ENCODE results near the gene IL1A.

DNA sequence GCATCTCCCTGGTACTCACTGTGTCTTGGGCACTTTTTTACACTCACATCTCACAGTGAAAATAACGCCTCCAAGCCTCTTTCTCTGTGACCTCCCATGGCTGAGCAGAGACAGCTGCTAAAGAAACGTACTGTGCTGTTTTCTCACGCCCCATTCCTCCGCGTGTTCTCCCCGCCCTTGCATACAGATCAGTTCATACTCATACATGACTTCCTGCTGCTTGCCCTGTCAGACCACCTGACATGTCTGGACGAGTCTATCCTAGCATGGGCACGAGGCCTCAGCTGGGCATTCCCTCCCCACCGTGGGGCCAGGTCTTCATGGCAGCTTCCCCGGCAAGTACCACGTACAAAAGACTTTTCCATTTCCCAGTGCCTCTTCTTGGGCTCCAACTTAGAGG is 21.2 kb upstream of the IL1A start:
- TF ChIP-seq, protein P1, sequence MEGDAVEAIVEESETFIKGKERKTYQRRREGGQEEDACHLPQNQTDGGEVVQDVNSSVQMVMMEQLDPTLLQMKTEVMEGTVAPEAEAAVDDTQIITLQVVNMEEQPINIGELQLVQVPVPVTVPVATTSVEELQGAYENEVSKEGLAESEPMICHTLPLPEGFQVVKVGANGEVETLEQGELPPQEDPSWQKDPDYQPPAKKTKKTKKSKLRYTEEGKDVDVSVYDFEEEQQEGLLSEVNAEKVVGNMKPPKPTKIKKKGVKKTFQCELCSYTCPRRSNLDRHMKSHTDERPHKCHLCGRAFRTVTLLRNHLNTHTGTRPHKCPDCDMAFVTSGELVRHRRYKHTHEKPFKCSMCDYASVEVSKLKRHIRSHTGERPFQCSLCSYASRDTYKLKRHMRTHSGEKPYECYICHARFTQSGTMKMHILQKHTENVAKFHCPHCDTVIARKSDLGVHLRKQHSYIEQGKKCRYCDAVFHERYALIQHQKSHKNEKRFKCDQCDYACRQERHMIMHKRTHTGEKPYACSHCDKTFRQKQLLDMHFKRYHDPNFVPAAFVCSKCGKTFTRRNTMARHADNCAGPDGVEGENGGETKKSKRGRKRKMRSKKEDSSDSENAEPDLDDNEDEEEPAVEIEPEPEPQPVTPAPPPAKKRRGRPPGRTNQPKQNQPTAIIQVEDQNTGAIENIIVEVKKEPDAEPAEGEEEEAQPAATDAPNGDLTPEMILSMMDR (IDR thresholded peaks at IDR 0.05): no peak
- TF ChIP-seq JUN (CRISPR knock-in tag; IDR thresholded peaks at IDR 0.05) (no peak), ZNF121 (CRISPR knock-in tag; IDR thresholded peaks at IDR 0.05) (no peak), NR2C2 (CRISPR knock-in tag; IDR thresholded peaks at IDR 0.05) (no peak), NFE2L1 (CRISPR knock-in tag; IDR thresholded peaks at IDR 0.05) (no peak), RORB (CRISPR knock-in tag; IDR thresholded peaks at IDR 0.05) (no peak)
- TF ChIP-seq, protein P2, sequence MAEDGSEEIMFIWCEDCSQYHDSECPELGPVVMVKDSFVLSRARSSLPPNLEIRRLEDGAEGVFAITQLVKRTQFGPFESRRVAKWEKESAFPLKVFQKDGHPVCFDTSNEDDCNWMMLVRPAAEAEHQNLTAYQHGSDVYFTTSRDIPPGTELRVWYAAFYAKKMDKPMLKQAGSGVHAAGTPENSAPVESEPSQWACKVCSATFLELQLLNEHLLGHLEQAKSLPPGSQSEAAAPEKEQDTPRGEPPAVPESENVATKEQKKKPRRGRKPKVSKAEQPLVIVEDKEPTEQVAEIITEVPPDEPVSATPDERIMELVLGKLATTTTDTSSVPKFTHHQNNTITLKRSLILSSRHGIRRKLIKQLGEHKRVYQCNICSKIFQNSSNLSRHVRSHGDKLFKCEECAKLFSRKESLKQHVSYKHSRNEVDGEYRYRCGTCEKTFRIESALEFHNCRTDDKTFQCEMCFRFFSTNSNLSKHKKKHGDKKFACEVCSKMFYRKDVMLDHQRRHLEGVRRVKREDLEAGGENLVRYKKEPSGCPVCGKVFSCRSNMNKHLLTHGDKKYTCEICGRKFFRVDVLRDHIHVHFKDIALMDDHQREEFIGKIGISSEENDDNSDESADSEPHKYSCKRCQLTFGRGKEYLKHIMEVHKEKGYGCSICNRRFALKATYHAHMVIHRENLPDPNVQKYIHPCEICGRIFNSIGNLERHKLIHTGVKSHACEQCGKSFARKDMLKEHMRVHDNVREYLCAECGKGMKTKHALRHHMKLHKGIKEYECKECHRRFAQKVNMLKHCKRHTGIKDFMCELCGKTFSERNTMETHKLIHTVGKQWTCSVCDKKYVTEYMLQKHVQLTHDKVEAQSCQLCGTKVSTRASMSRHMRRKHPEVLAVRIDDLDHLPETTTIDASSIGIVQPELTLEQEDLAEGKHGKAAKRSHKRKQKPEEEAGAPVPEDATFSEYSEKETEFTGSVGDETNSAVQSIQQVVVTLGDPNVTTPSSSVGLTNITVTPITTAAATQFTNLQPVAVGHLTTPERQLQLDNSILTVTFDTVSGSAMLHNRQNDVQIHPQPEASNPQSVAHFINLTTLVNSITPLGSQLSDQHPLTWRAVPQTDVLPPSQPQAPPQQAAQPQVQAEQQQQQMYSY (CRISPR knock-in tag; IDR thresholded peaks at IDR 0.05): no peak
- TF ChIP-seq, protein P3, sequence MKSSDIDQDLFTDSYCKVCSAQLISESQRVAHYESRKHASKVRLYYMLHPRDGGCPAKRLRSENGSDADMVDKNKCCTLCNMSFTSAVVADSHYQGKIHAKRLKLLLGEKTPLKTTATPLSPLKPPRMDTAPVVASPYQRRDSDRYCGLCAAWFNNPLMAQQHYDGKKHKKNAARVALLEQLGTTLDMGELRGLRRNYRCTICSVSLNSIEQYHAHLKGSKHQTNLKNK (CRISPR knock-in tag; IDR thresholded peaks at IDR 0.05): no peak
- TF ChIP-seq, protein P4, sequence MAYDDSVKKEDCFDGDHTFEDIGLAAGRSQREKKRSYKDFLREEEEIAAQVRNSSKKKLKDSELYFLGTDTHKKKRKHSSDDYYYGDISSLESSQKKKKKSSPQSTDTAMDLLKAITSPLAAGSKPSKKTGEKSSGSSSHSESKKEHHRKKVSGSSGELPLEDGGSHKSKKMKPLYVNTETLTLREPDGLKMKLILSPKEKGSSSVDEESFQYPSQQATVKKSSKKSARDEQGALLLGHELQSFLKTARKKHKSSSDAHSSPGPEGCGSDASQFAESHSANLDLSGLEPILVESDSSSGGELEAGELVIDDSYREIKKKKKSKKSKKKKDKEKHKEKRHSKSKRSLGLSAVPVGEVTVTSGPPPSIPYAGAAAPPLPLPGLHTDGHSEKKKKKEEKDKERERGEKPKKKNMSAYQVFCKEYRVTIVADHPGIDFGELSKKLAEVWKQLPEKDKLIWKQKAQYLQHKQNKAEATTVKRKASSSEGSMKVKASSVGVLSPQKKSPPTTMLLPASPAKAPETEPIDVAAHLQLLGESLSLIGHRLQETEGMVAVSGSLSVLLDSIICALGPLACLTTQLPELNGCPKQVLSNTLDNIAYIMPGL (CRISPR knock-in tag; IDR thresholded peaks at IDR 0.05): no peak
- TF ChIP-seq, protein P5, sequence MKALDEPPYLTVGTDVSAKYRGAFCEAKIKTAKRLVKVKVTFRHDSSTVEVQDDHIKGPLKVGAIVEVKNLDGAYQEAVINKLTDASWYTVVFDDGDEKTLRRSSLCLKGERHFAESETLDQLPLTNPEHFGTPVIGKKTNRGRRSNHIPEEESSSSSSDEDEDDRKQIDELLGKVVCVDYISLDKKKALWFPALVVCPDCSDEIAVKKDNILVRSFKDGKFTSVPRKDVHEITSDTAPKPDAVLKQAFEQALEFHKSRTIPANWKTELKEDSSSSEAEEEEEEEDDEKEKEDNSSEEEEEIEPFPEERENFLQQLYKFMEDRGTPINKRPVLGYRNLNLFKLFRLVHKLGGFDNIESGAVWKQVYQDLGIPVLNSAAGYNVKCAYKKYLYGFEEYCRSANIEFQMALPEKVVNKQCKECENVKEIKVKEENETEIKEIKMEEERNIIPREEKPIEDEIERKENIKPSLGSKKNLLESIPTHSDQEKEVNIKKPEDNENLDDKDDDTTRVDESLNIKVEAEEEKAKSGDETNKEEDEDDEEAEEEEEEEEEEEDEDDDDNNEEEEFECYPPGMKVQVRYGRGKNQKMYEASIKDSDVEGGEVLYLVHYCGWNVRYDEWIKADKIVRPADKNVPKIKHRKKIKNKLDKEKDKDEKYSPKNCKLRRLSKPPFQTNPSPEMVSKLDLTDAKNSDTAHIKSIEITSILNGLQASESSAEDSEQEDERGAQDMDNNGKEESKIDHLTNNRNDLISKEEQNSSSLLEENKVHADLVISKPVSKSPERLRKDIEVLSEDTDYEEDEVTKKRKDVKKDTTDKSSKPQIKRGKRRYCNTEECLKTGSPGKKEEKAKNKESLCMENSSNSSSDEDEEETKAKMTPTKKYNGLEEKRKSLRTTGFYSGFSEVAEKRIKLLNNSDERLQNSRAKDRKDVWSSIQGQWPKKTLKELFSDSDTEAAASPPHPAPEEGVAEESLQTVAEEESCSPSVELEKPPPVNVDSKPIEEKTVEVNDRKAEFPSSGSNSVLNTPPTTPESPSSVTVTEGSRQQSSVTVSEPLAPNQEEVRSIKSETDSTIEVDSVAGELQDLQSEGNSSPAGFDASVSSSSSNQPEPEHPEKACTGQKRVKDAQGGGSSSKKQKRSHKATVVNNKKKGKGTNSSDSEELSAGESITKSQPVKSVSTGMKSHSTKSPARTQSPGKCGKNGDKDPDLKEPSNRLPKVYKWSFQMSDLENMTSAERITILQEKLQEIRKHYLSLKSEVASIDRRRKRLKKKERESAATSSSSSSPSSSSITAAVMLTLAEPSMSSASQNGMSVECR (CRISPR knock-in tag; IDR thresholded peaks at IDR 0.05; ENCODE audit: borderline replicate concordance): no peak

Data from WTC11 (cell line).